ENCODE results near the gene KRT9. TPM values are rescaled to one million over a fixed set of nuclear protein-coding genes. Genes with fewer than 3 reads are reported as not detected.

The KRT9 gene
- total and polyA plus RNA-seq, 9 of the 15 experiments (the other 6 are each of a cell fraction or from before 2014, with no cell fraction given), result 0.03 TPM; not detected in 8

- TF ChIP-seq, protein P1, sequence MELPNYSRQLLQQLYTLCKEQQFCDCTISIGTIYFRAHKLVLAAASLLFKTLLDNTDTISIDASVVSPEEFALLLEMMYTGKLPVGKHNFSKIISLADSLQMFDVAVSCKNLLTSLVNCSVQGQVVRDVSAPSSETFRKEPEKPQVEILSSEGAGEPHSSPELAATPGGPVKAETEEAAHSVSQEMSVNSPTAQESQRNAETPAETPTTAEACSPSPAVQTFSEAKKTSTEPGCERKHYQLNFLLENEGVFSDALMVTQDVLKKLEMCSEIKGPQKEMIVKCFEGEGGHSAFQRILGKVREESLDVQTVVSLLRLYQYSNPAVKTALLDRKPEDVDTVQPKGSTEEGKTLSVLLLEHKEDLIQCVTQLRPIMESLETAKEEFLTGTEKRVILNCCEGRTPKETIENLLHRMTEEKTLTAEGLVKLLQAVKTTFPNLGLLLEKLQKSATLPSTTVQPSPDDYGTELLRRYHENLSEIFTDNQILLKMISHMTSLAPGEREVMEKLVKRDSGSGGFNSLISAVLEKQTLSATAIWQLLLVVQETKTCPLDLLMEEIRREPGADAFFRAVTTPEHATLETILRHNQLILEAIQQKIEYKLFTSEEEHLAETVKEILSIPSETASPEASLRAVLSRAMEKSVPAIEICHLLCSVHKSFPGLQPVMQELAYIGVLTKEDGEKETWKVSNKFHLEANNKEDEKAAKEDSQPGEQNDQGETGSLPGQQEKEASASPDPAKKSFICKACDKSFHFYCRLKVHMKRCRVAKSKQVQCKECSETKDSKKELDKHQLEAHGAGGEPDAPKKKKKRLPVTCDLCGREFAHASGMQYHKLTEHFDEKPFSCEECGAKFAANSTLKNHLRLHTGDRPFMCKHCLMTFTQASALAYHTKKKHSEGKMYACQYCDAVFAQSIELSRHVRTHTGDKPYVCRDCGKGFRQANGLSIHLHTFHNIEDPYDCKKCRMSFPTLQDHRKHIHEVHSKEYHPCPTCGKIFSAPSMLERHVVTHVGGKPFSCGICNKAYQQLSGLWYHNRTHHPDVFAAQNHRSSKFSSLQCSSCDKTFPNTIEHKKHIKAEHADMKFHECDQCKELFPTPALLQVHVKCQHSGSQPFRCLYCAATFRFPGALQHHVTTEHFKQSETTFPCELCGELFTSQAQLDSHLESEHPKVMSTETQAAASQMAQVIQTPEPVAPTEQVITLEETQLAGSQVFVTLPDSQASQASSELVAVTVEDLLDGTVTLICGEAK (IDR thresholded peaks at IDR 0.05), result no peak
- TF ChIP-seq, protein P1 (CRISPR knock-in tag; IDR thresholded peaks at IDR 0.05), result no peak
- TF ChIP-seq RBM14 (IDR thresholded peaks at IDR 0.05; ENCODE audit: borderline replicate concordance, insufficient read depth, low read depth, low read length), result no peak
Measured at GRCh38 chr17:41580244-41580575, 8.4 kb upstream of the KRT9 start (continued).
